H9 (cell line): Measurements from ENCODE around the gene BATF. TPM values are rescaled to one million over a fixed set of nuclear protein-coding genes. Genes with fewer than 3 reads are reported as not detected.

Experiments used
- DNase-seq: peaks from one replicate; pipeline ENCODE4 v3.0.0-alpha.2; 2017
- H2AFZ ChIP-seq: one replicate; pipeline ENCODE4 v1.6.1; 2013; ENCODE audit warnings: mild to moderate bottlenecking, low read length, control low read depth, moderate library complexity
- H2AK5ac ChIP-seq: 2 replicates; pipeline ENCODE4 v1.6.1; 2013; ENCODE audit warnings: low read length, control low read depth, mixed read lengths; ENCODE audit not compliant: insufficient read length
- H2BK120ac ChIP-seq: one replicate; pipeline ENCODE4 v1.6.1; 2013; ENCODE audit warnings: low read depth, mild to moderate bottlenecking, low read length, control low read depth, inconsistent platforms; ENCODE audit not compliant: poor library complexity, severe bottlenecking
- H2BK12ac ChIP-seq: 2 replicates; pipeline ENCODE4 v1.6.1; 2013; ENCODE audit warnings: low read length, control low read depth, mixed read lengths, low read depth; ENCODE audit not compliant: insufficient read length
- H2BK15ac ChIP-seq: 2 replicates; pipeline ENCODE4 v1.6.1; 2013; ENCODE audit warnings: low read depth, low read length, control low read depth
- H2BK20ac ChIP-seq: one replicate; pipeline ENCODE4 v1.6.1; 2013; ENCODE audit warnings: low read depth, mild to moderate bottlenecking, low read length, control low read depth, inconsistent platforms; ENCODE audit not compliant: poor library complexity, severe bottlenecking
- H2BK5ac ChIP-seq: 2 replicates; pipeline ENCODE4 v1.6.1; 2013; ENCODE audit warnings: low read length, control low read depth, mixed read lengths; ENCODE audit not compliant: insufficient read length
- H3K14ac ChIP-seq: 2 replicates; pipeline ENCODE4 v1.6.1; 2013; ENCODE audit warnings: low read length, control low read depth; ENCODE audit not compliant: insufficient read depth
- H3K18ac ChIP-seq: 2 replicates; pipeline ENCODE4 v1.6.1; 2013; ENCODE audit warnings: low read depth, mild to moderate bottlenecking, mixed read lengths, low read length, control low read depth; ENCODE audit not compliant: insufficient read length
- H3K23ac ChIP-seq: 2 replicates; pipeline ENCODE4 v1.6.1; 2013; ENCODE audit warnings: low read length, control low read depth, mixed read lengths, low read depth; ENCODE audit not compliant: insufficient read length
- H3K23me2 ChIP-seq: 2 replicates; pipeline ENCODE4 v1.6.1; 2013; ENCODE audit warnings: low read depth, mild to moderate bottlenecking, mixed read lengths, low read length, control low read depth; ENCODE audit not compliant: insufficient read length, poor library complexity, severe bottlenecking
- H3K27ac ChIP-seq: 2 replicates; pipeline ENCODE4 v1.5.1; 2013; ENCODE audit warnings: low read length, control low read depth, mixed read lengths, low read depth; ENCODE audit not compliant: insufficient read length
- H3K27me3 ChIP-seq: 2 replicates; pipeline ENCODE4 v1.6.1; 2013; ENCODE audit warnings: low read length, control low read depth, inconsistent platforms; ENCODE audit not compliant: insufficient read depth
- H3K4ac ChIP-seq: 2 replicates; pipeline ENCODE4 v1.6.1; 2013; ENCODE audit warnings: low read depth, mild to moderate bottlenecking, control low read depth, inconsistent platforms, low read length, moderate library complexity
- H3K4me1 ChIP-seq: 2 replicates; pipeline ENCODE4 v1.6.1; 2013; ENCODE audit warnings: low read length, control low read depth, inconsistent platforms; ENCODE audit not compliant: insufficient read depth
- H3K4me2 ChIP-seq: 2 replicates; pipeline ENCODE4 v1.6.1; 2013; ENCODE audit warnings: low read length, control low read depth, mixed read lengths; ENCODE audit not compliant: insufficient read length, insufficient read depth
- H3K56ac ChIP-seq: 2 replicates; pipeline ENCODE4 v1.6.1; 2013; ENCODE audit warnings: low read depth, mild to moderate bottlenecking, mixed read lengths, low read length, control low read depth; ENCODE audit not compliant: insufficient read length
- H3K79me1 ChIP-seq: 2 replicates; pipeline ENCODE4 v1.6.1; 2013; ENCODE audit warnings: low read depth, mild to moderate bottlenecking, moderate library complexity, low read length, control low read depth, inconsistent platforms; ENCODE audit not compliant: insufficient read depth, poor library complexity, severe bottlenecking
- H3K79me2 ChIP-seq: 2 replicates; pipeline ENCODE4 v1.6.1; 2013; ENCODE audit warnings: low read length, control low read depth, inconsistent platforms; ENCODE audit not compliant: insufficient read depth
- H3K9ac ChIP-seq: 2 replicates; pipeline ENCODE4 v1.6.1; 2013; ENCODE audit warnings: low read length, control low read depth, mixed read lengths; ENCODE audit not compliant: insufficient read length; ENCODE audit errors: extremely low read depth
- H3K9me3 ChIP-seq: one replicate; pipeline ENCODE4 v1.6.1; 2013; ENCODE audit warnings: low read depth, low read length, inconsistent platforms; ENCODE audit not compliant: control insufficient read depth
- H3T11ph ChIP-seq: one replicate; pipeline ENCODE4 v1.6.1; 2013; ENCODE audit warnings: mild to moderate bottlenecking, low read length, control low read depth, inconsistent platforms
- H4K20me1 ChIP-seq: one replicate; pipeline ENCODE4 v1.6.1; 2013; ENCODE audit not compliant: control insufficient read depth, insufficient read length, insufficient read depth
- H4K5ac ChIP-seq: 2 replicates; pipeline ENCODE4 v1.6.1; 2013; ENCODE audit warnings: low read depth, mild to moderate bottlenecking, mixed read lengths, low read length, control low read depth; ENCODE audit not compliant: insufficient read length
- H4K8ac ChIP-seq: replicated peaks from 2 replicates; pipeline ENCODE4 v1.6.1; 2013; ENCODE audit warnings: low read length, control low read depth, mixed read lengths, low read depth; ENCODE audit not compliant: insufficient read length
- H4K91ac ChIP-seq: 2 replicates; pipeline ENCODE4 v1.6.1; 2013; ENCODE audit warnings: low read depth, mild to moderate bottlenecking, moderate library complexity, mixed read lengths, low read length, control low read depth; ENCODE audit not compliant: insufficient read length
- H3K27ac Mint-ChIP-seq, 3 experiments: 2 replicates in 2 of 3; 3 replicates in 1 of 3; pipeline ENCODE4 v1.8.0; 2020 to 2021; ENCODE audit warnings: mixed read lengths in 3 of 3, mild to moderate bottlenecking in 1 of 3, moderate library complexity in 1 of 3
- H3K27me3 Mint-ChIP-seq: 2 replicates; pipeline ENCODE4 v1.8.0; 2021; ENCODE audit warnings: low read depth, mild to moderate bottlenecking, moderate library complexity, mixed read lengths
- H3K36me3 Mint-ChIP-seq, 3 experiments: 2 replicates in 2 of 3; 3 replicates in 1 of 3; pipeline ENCODE4 v1.8.0; 2020 to 2021; ENCODE audit warnings: low read depth in 3 of 3, mixed read lengths in 3 of 3; ENCODE audit not compliant: insufficient read depth in 1 of 3
- H3K4me1 Mint-ChIP-seq, 2 experiments: 2 replicates each; pipeline ENCODE4 v1.8.0; 2020; ENCODE audit warnings: mixed read lengths in 2 of 2
- H3K4me3 Mint-ChIP-seq, 2 experiments: 2 replicates in 1 of 2; 3 replicates in 1 of 2; pipeline ENCODE4 v1.8.0; 2020 to 2021; ENCODE audit warnings: mild to moderate bottlenecking in 2 of 2, mixed read lengths in 2 of 2, moderate library complexity in 1 of 2
- H3K9me3 Mint-ChIP-seq, 2 experiments: 2 replicates in 1 of 2; 3 replicates in 1 of 2; pipeline ENCODE4 v1.8.0; 2020; ENCODE audit warnings: mild to moderate bottlenecking in 2 of 2, mixed read lengths in 2 of 2, moderate library complexity in 1 of 2
- CTCF ChIP-seq: fragments of 200-600 bp; sonication (generic); conservative IDR thresholded peaks from 3 replicates; pipeline ENCODE4 v1.8.0; 2021; ENCODE audit warnings: antibody characterized with exemption, mild to moderate bottlenecking
- total RNA-seq: library from RNA; stranded (reverse); gene quantifications from 2 replicates; pipeline ENCODE4 v1.2.1, GENCODE V29; 2021

The BATF gene
- total RNA-seq, 1 experiment from 2014 or later = not detected

- H3T11ph ChIP-seq = no peak overlapping the region
- no peak overlapping the region for H2AK5ac ChIP-seq
- H3K27me3 ChIP-seq = no peaks in the 10 kb centered on the region
- no peak overlapping the region for H3K4me2 ChIP-seq
- H2BK15ac ChIP-seq = no peak overlapping the region
- no peaks in the 10 kb centered on the region for H3K79me2 ChIP-seq
- H4K8ac ChIP-seq = no peak overlapping the region
- Mint-ChIP-seq H3K9me3 (peaks cover 3 to 5% of the 10 kb centered on the region in 2 experiments; a peak in 4 of 5 replicates), H3K36me3 (peaks cover 0 to 2% (median 0%) of the 10 kb centered on the region in 3 experiments; a peak in 1 of 7 replicates), H3K4me1 (peaks cover 10 to 16% of the 10 kb centered on the region in 2 experiments), H3K27ac (no peak overlapping the region), H3K4me3 (no peak overlapping the region), H3K27me3 (no peaks in the 10 kb centered on the region)
- no peak for TF ChIP-seq CTCF
- H3K27ac ChIP-seq = no peak overlapping the region
- no peak overlapping the region for H3K23ac ChIP-seq
- H3K4me1 ChIP-seq = no peaks in the 10 kb centered on the region; the same call in 1 of the 2 replicates
- no peak overlapping the region for H3K56ac ChIP-seq
- H3K9me3 ChIP-seq = no peaks in the 10 kb centered on the region
- H3K18ac ChIP-seq = no peak overlapping the region
- no peak overlapping the region for H2BK120ac ChIP-seq
- no peak overlapping the region for H2BK12ac ChIP-seq
- no peak overlapping the region for H3K4ac ChIP-seq
- DNase-seq = no peak
- H4K20me1 ChIP-seq = no peaks in the 10 kb centered on the region
- no peak overlapping the region for H2AFZ ChIP-seq
- H4K5ac ChIP-seq = no peak overlapping the region
- H2BK20ac ChIP-seq = no peak overlapping the region
- no peak overlapping the region for H3K9ac ChIP-seq
- H3K79me1 ChIP-seq = no peaks in the 10 kb centered on the region
- H3K14ac ChIP-seq = no peak overlapping the region
- no peak overlapping the region for H2BK5ac ChIP-seq
- H3K23me2 ChIP-seq = peaks cover 3% of the 10 kb centered on the region
- H4K91ac ChIP-seq = no peak overlapping the region
Measured at GRCh38 chr14:75511201-75511600, 11.1 kb upstream of the BATF start.
